Measurements from ENCODE around the gene LTBP1.

The LTBP1 gene

DNA sequence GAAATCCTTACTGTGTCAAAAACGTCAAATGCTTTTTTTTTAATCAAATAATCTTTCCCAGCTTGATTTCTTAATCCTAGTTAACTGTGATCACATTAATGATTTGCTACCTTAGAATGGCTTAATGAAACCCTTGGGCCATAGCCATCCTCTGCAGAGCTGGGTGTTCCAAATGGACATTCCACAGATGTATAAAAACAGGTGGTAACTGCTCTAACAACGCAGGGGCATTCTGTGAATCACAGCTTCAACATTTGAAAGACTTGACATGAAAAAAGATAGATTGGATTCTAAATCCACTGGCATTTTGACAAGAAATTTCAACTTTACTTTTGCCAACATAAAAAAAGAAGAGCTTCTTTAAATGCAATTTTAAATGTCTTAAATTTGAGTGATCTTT, 459.9 kb downstream of the LTBP1 start:
- peaks cover 3 to 4% of the 10 kb centered on the region in 2 donors for H3K9me3 ChIP-seq (ENCODE audit: control insufficient read depth in 1 of 2, low read length in 2 of 2)
- H3K27me3 ChIP-seq (ENCODE audit: low read depth, low read length): no peaks in the 10 kb centered on the region
- H3K4me1 ChIP-seq (ENCODE audit: control insufficient read depth in 1 of 2, insufficient read depth in 2 of 2, low read length in 2 of 2): no peaks in the 10 kb centered on the region
- H3K27ac ChIP-seq (ENCODE audit: low read length): no peak overlapping the region
- H3K36me3 ChIP-seq (ENCODE audit: control insufficient read depth in 1 of 2, insufficient read depth in 2 of 2, low read length in 2 of 2): no peaks in the 10 kb centered on the region
- no peak overlapping the region for H3K4me3 ChIP-seq (ENCODE audit: low read depth in 1 of 2, low read length in 2 of 2)

DNA sequence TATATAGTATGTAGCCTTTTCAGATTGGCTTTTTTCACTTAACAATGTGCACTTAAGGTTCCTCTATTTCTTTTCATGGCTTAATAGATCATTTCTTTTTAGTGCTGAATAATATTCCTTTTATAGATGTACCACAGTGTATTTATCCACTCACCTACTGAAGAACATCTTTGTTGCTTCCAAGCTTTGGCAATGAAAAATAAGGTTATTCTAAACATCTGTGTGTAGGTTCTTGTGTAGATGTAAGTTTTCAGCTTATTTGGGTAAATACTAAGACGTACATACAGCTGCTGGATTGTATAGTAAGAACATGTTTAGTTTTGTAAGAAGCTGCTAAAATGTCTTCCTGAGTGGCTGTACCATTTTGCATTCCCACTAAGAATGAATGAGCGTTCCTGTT, 461.4 kb downstream of the LTBP1 start:
- H3K27me3 ChIP-seq (ENCODE audit: low read depth, low read length): no peaks in the 10 kb centered on the region
- no peaks in the 10 kb centered on the region for H3K4me1 ChIP-seq (ENCODE audit: control insufficient read depth in 1 of 2, insufficient read depth in 2 of 2, low read length in 2 of 2)
- no peak overlapping the region for H3K27ac ChIP-seq (ENCODE audit: low read length)
- H3K36me3 ChIP-seq (ENCODE audit: control insufficient read depth in 1 of 2, insufficient read depth in 2 of 2, low read length in 2 of 2): no peaks in the 10 kb centered on the region
- peaks cover 3 to 4% of the 10 kb centered on the region in 2 donors for H3K9me3 ChIP-seq (ENCODE audit: control insufficient read depth in 1 of 2, low read length in 2 of 2)
- no peak overlapping the region for H3K4me3 ChIP-seq (ENCODE audit: low read depth in 1 of 2, low read length in 2 of 2)

DNA sequence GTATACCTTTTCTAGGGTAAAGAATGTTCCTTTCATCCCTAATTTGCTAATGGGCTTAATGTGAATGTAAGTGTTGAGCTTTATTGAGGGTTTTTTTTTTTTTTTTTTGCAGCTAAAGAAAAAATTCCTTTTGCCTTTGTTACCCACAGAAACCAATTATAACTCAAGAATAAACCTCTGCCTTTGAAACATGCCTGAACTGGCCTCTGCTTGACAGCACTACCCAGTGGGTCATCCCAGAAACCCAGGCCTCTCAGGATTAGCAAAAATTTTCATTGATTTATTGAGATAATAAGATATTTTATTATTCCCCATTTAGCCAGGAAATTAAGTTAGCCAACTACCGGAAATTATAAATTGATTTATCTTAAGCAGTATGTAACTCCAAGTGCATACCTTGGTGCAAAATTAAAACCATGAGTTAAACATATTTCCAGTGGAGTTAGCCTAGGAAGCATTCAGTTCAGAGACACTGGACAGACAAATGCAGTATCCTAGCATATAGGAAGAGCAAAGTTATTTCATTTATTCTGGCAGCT, 462.7 kb downstream of the LTBP1 start:
- H3K27me3 ChIP-seq (ENCODE audit: low read depth, low read length): no peaks in the 10 kb centered on the region
- no peak overlapping the region for H3K4me3 ChIP-seq (ENCODE audit: low read depth in 1 of 2, low read length in 2 of 2)
- no peaks in the 10 kb centered on the region for H3K36me3 ChIP-seq (ENCODE audit: control insufficient read depth in 1 of 2, insufficient read depth in 2 of 2, low read length in 2 of 2)
- no peak overlapping the region for H3K27ac ChIP-seq (ENCODE audit: low read length)
- H3K9me3 ChIP-seq (ENCODE audit: control insufficient read depth in 1 of 2, low read length in 2 of 2): peaks cover 3 to 4% of the 10 kb centered on the region in 2 donors
- no peaks in the 10 kb centered on the region for H3K4me1 ChIP-seq (ENCODE audit: control insufficient read depth in 1 of 2, insufficient read depth in 2 of 2, low read length in 2 of 2)

DNA sequence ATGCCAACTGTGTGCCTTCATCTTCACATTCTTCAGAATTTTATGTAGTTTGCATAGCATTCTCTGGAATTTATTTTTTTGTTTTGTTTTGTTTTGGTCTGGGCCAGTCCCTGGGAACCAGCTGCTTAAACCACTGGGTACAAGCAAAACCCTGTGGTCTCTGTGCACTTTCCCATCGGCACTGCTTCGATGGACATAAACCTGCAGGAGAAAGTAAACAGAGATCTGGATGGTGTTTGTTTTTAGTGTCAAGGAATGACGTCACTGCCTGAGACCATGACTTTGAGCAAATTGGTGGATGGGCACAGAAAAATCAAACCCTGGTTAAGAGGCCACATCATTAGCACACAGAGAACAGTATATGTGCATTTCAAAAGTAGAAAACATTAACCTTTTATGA, 465.0 kb downstream of the LTBP1 start:
- no peaks in the 10 kb centered on the region for H3K27me3 ChIP-seq (ENCODE audit: low read depth, low read length)
- peaks cover 3 to 4% of the 10 kb centered on the region in 2 donors for H3K9me3 ChIP-seq (ENCODE audit: control insufficient read depth in 1 of 2, low read length in 2 of 2)
- H3K4me3 ChIP-seq (ENCODE audit: low read depth in 1 of 2, low read length in 2 of 2): no peak overlapping the region
- H3K4me1 ChIP-seq (ENCODE audit: control insufficient read depth in 1 of 2, insufficient read depth in 2 of 2, low read length in 2 of 2): no peaks in the 10 kb centered on the region
- no peak overlapping the region for H3K27ac ChIP-seq (ENCODE audit: low read length)
- no peaks in the 10 kb centered on the region for H3K36me3 ChIP-seq (ENCODE audit: control insufficient read depth in 1 of 2, insufficient read depth in 2 of 2, low read length in 2 of 2)

DNA sequence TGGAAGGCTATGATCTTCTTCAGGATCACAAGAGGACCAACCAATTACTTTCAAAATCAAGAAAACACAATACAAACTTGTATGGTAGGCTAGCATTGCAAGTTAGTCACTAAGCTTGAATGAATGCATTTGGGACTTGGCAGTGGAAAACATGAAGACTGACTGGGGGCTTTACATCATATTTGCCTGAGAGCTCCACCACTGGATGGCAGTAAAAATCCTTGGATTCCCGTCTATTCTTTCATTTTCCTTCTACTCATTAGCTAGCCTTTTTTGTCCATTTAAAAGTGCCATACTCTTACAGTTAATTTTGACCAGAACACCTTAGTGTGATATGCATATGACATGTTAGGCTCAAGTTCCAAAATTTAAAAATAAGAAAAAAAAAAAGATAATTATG, 466.2 kb downstream of the LTBP1 start:
- no peaks in the 10 kb centered on the region for H3K27me3 ChIP-seq (ENCODE audit: low read depth, low read length)
- H3K9me3 ChIP-seq (ENCODE audit: control insufficient read depth in 1 of 2, low read length in 2 of 2): peaks cover 3 to 4% of the 10 kb centered on the region in 2 donors
- no peaks in the 10 kb centered on the region for H3K36me3 ChIP-seq (ENCODE audit: control insufficient read depth in 1 of 2, insufficient read depth in 2 of 2, low read length in 2 of 2)
- H3K4me1 ChIP-seq (ENCODE audit: control insufficient read depth in 1 of 2, insufficient read depth in 2 of 2, low read length in 2 of 2): no peaks in the 10 kb centered on the region
- no peak overlapping the region for H3K27ac ChIP-seq (ENCODE audit: low read length)
- no peak overlapping the region for H3K4me3 ChIP-seq (ENCODE audit: low read depth in 1 of 2, low read length in 2 of 2)

DNA sequence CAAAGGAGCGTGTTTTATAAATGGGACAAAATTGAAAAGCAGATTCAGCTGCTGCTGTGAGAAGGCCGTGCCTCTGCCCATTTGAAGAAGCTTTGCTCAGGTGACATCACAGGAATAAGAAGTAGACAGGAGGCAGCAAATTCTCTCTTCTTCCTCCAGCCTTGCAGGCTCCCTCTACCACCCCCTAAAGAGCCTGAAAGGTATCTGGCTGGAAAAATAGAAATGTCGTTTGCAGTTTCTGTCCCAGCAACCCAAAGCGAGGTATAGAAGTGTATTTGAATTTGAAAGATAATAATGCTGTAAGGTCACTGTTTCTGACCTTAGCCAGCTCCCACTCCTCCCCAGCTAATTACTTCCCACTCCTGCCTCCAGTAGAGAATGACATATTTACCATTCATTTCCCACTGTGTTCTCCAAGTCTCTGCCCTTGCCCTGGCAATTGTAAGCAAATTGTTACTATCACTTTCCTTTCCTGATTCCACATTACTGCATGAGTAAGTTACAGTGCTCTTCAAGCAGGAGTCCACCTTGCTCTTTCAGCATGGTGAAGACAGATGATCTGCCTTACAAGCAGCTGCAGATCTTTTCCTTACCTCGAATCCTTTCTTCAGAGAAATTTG, 472.9 kb downstream of the LTBP1 start:
- H3K4me3 ChIP-seq (ENCODE audit: low read depth in 1 of 2, low read length in 2 of 2): no peak overlapping the region

DNA sequence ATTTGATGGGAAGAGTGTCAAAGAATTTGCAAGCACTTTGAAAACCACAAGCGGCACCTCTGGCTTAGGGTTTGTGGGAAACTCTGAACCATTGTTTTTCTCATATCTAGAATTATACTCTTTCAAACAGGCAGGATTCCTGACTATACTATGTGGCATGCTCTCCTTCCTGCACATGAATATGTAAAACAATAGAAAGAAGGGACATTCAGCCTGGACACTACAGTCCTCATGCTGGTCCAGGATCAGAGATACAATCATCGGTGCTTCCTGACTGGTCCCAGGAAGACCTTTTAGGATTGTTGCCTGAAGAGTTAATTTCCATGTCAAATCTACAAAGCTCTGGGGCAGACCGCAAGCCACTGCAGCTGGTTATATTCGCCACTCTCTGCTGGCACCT, 474.0 kb downstream of the LTBP1 start:
- H3K4me3 ChIP-seq (ENCODE audit: low read depth in 1 of 2, low read length in 2 of 2): no peak overlapping the region
- H3K27me3 ChIP-seq (ENCODE audit: low read depth, low read length): no peaks in the 10 kb centered on the region
- H3K9me3 ChIP-seq (ENCODE audit: control insufficient read depth in 1 of 2, low read length in 2 of 2): no peaks in the 10 kb centered on the region
- no peaks in the 10 kb centered on the region for H3K4me1 ChIP-seq (ENCODE audit: control insufficient read depth in 1 of 2, insufficient read depth in 2 of 2, low read length in 2 of 2)
- no peak overlapping the region for H3K27ac ChIP-seq (ENCODE audit: low read length)
- H3K36me3 ChIP-seq (ENCODE audit: control insufficient read depth in 1 of 2, insufficient read depth in 2 of 2, low read length in 2 of 2): no peaks in the 10 kb centered on the region

More for the DNA sequence above, 472.9 kb downstream of the LTBP1 start:
- no peaks in the 10 kb centered on the region for H3K9me3 ChIP-seq (ENCODE audit: control insufficient read depth in 1 of 2, low read length in 2 of 2)
- no peaks in the 10 kb centered on the region for H3K27me3 ChIP-seq (ENCODE audit: low read depth, low read length)
- H3K4me1 ChIP-seq (ENCODE audit: control insufficient read depth in 1 of 2, insufficient read depth in 2 of 2, low read length in 2 of 2): no peaks in the 10 kb centered on the region
- H3K27ac ChIP-seq (ENCODE audit: low read length): no peak overlapping the region
- H3K36me3 ChIP-seq (ENCODE audit: control insufficient read depth in 1 of 2, insufficient read depth in 2 of 2, low read length in 2 of 2): no peaks in the 10 kb centered on the region

DNA sequence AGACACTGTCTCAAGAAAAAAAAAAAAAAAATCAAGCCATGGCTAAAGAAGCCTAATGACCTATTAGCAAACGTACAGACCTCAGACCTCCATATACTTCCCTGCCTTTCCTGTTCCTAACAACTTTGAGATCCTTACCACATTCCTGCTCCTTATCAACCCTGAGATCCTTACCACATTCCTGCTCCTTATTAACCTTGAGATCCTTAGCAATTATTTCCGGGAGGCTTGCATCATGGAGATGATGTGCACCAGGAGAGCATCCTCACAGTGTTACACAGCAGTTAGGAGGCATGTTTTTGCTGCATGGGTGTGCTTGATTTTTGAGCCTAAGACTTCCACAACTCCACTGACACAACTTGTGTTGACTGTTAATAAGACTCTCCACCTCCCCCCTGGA, 475.1 kb downstream of the LTBP1 start:
- H3K36me3 ChIP-seq (ENCODE audit: control insufficient read depth in 1 of 2, insufficient read depth in 2 of 2, low read length in 2 of 2): no peaks in the 10 kb centered on the region
- H3K27ac ChIP-seq (ENCODE audit: low read length): no peak overlapping the region
- no peaks in the 10 kb centered on the region for H3K4me1 ChIP-seq (ENCODE audit: control insufficient read depth in 1 of 2, insufficient read depth in 2 of 2, low read length in 2 of 2)
- H3K9me3 ChIP-seq (ENCODE audit: control insufficient read depth in 1 of 2, low read length in 2 of 2): no peaks in the 10 kb centered on the region
- H3K27me3 ChIP-seq (ENCODE audit: low read depth, low read length): no peaks in the 10 kb centered on the region
- H3K4me3 ChIP-seq (ENCODE audit: low read depth in 1 of 2, low read length in 2 of 2): no peak overlapping the region

DNA sequence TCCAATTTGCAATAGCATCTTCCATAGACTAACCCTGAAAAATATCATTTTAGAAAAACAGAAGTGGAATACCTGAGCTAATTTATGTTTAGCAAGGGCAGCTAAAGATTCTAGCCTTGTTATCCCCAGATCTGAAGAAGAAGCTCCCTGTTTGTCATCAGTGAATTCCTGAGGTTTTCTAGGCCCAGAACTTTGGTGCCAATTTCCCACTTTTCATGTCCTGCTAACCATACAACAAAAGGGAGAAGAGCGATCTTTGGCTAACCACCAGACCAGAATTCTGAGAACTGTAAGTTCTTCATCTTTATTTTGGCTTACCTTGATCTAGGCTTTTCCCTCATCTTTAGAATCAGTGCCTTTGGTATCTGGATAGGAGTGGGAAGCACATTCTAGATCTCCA, 478.4 kb downstream of the LTBP1 start:
- no peak overlapping the region for H3K27ac ChIP-seq (ENCODE audit: low read length)
- H3K9me3 ChIP-seq (ENCODE audit: control insufficient read depth in 1 of 2, low read length in 2 of 2): no peaks in the 10 kb centered on the region
- H3K36me3 ChIP-seq (ENCODE audit: control insufficient read depth in 1 of 2, insufficient read depth in 2 of 2, low read length in 2 of 2): no peaks in the 10 kb centered on the region
- no peaks in the 10 kb centered on the region for H3K27me3 ChIP-seq (ENCODE audit: low read depth, low read length)
- H3K4me1 ChIP-seq (ENCODE audit: control insufficient read depth in 1 of 2, insufficient read depth in 2 of 2, low read length in 2 of 2): no peaks in the 10 kb centered on the region
- H3K4me3 ChIP-seq (ENCODE audit: low read depth in 1 of 2, low read length in 2 of 2): no peak overlapping the region

DNA sequence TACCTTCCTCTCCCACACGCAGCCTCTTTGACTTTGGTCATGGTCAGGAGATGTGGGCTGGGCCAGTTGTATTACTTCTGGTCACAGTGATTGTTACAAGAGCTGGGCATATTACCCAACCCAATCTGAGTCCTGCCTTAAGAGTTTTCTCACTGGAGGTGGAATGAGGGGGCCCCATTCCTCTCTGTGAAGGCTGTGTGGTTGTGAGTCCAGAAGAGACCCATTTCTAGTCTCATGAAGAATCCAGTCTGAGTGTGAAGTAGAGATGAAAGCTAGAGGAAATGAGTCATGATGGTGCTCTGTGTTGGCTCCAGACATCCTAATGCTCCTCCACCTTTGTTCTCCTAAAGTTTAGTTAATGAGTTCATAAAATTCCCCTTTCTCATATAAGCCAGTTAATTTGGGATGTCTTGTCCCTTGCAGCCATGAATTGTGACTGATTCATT, 478.9 kb downstream of the LTBP1 start:
- Histone ChIP-seq H3K27me3 (ENCODE audit: low read depth, low read length) (no peaks in the 10 kb centered on the region), H3K27ac (ENCODE audit: low read length) (no peak overlapping the region), H3K4me1 (ENCODE audit: control insufficient read depth in 1 of 2, insufficient read depth in 2 of 2, low read length in 2 of 2) (no peaks in the 10 kb centered on the region), H3K4me3 (ENCODE audit: low read depth in 1 of 2, low read length in 2 of 2) (no peak overlapping the region), H3K36me3 (ENCODE audit: control insufficient read depth in 1 of 2, insufficient read depth in 2 of 2, low read length in 2 of 2) (no peaks in the 10 kb centered on the region), H3K9me3 (ENCODE audit: control insufficient read depth in 1 of 2, low read length in 2 of 2) (no peaks in the 10 kb centered on the region)

DNA sequence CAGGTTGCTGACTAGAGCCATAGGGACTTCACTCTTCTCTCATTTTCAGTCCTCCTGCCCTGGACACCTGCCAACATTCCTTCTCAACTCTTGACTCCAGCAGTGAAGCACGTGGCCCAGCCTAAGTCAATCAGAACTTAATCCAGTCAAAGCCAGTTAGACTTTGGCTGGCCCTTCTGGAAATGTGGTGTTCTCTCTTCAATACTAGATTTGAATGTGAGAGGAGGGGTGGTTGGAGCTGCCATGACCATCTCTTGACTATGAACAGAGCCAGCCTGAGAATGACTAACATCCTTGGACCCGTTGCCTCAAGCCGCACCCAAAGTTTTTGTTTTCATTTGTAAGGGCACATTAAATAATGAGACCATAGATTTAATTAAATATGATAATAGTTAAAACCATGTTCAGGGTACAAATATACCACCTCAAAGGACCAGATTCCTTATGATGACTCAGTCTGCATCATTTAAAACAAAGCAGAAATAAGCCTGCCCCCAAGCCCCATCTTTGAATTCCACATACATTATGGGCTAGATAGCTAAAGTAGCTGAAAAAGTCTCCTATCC, 480.0 kb downstream of the LTBP1 start:
- H3K9me3 ChIP-seq (ENCODE audit: control insufficient read depth in 1 of 2, low read length in 2 of 2): no peaks in the 10 kb centered on the region
- no peaks in the 10 kb centered on the region for H3K4me1 ChIP-seq (ENCODE audit: control insufficient read depth in 1 of 2, insufficient read depth in 2 of 2, low read length in 2 of 2)
- no peaks in the 10 kb centered on the region for H3K36me3 ChIP-seq (ENCODE audit: control insufficient read depth in 1 of 2, insufficient read depth in 2 of 2, low read length in 2 of 2)
- H3K27ac ChIP-seq (ENCODE audit: low read length): no peak overlapping the region
- no peak overlapping the region for H3K4me3 ChIP-seq (ENCODE audit: low read depth in 1 of 2, low read length in 2 of 2)
- no peaks in the 10 kb centered on the region for H3K27me3 ChIP-seq (ENCODE audit: low read depth, low read length)

DNA sequence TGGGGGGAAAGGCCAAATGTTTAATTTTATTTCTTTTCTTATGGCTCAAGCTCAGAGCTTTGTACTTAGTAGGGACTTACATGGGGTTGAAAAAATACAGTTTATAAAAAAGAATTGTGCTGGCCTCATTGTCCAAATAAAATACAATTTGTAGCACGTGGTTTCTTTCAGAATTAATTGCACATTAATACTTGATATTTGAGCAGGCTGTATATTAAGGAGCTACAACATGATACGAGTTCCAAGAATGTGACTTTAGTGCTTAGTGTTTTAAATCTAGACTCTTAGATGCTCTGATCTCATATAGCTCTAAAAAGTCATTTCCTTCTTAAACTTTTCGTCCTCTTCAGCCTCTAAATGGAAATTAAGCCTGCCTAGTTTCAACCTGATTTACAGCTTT, 483.3 kb downstream of the LTBP1 start:
- Histone ChIP-seq H3K36me3 (ENCODE audit: control insufficient read depth in 1 of 2, insufficient read depth in 2 of 2, low read length in 2 of 2) (no peaks in the 10 kb centered on the region), H3K4me1 (ENCODE audit: control insufficient read depth in 1 of 2, insufficient read depth in 2 of 2, low read length in 2 of 2) (no peaks in the 10 kb centered on the region), H3K9me3 (ENCODE audit: control insufficient read depth in 1 of 2, low read length in 2 of 2) (no peaks in the 10 kb centered on the region), H3K4me3 (ENCODE audit: low read depth in 1 of 2, low read length in 2 of 2) (no peak overlapping the region), H3K27ac (ENCODE audit: low read length) (no peak overlapping the region), H3K27me3 (ENCODE audit: low read depth, low read length) (no peaks in the 10 kb centered on the region)
